Nephron (organoid): ENCODE measurements around the gene BICC1.

ENCODE experiments used
- H3K27ac Mint-ChIP-seq, 3 experiments: 2 replicates each; pipeline ENCODE4 v1.8.0; 2020; ENCODE audit warnings: mixed read lengths in 3 of 3, mild to moderate bottlenecking in 2 of 3, moderate library complexity in 1 of 3
- H3K27me3 Mint-ChIP-seq: 2 replicates; pipeline ENCODE4 v1.8.0; 2021; ENCODE audit warnings: low read depth, mild to moderate bottlenecking, moderate library complexity, mixed read lengths
- H3K36me3 Mint-ChIP-seq: 2 replicates; pipeline ENCODE4 v1.8.0; 2020; ENCODE audit warnings: low read depth, mixed read lengths
- H3K4me1 Mint-ChIP-seq: 2 replicates; pipeline ENCODE4 v1.8.0; 2020; ENCODE audit warnings: mixed read lengths
- H3K4me3 Mint-ChIP-seq, 3 experiments: 2 replicates each; pipeline ENCODE4 v1.8.0; 2020; ENCODE audit warnings: mild to moderate bottlenecking in 3 of 3, mixed read lengths in 3 of 3, moderate library complexity in 2 of 3
- H3K9me3 Mint-ChIP-seq: 2 replicates; pipeline ENCODE4 v1.8.0; 2020; ENCODE audit warnings: mixed read lengths
- TF ChIP-seq, protein P1 (sequence below), 3 experiments: fragments of 200-600 bp; sonication (generic); IDR thresholded peaks; one replicate each; pipeline ENCODE4 v1.5.0; 2021; ENCODE audit warnings: antibody characterized with exemption in 3 of 3; ENCODE audit not compliant: unreplicated experiment in 3 of 3

The BICC1 gene

DNA sequence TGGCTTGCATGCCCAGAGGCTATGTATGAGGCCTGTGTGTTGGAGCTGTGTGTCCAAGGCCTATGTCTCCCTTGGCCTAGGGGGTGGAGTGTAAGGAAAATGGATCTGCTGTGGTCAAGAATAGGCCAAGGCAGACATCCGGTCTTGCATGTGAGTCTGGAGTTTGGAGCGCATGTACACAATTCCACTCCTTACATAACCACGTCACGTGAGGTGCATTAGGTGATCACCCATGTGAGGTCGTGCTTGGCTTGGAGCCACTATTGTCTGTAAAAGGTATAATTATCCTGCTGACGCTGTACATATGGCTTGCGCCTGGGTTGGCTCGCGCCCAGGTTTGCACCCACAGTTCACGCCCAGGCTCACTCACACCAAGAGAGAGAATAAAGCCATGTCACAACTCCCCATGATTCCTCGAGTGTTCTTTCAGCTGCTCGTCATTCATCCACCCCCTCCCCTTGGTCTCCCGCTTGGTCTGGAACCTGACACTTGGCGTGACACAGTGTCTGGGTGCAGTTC lies 105.5 kb downstream of the BICC1 start:
- H3K27ac Mint-ChIP-seq = no peak overlapping the region
- TF ChIP-seq, protein P1, sequence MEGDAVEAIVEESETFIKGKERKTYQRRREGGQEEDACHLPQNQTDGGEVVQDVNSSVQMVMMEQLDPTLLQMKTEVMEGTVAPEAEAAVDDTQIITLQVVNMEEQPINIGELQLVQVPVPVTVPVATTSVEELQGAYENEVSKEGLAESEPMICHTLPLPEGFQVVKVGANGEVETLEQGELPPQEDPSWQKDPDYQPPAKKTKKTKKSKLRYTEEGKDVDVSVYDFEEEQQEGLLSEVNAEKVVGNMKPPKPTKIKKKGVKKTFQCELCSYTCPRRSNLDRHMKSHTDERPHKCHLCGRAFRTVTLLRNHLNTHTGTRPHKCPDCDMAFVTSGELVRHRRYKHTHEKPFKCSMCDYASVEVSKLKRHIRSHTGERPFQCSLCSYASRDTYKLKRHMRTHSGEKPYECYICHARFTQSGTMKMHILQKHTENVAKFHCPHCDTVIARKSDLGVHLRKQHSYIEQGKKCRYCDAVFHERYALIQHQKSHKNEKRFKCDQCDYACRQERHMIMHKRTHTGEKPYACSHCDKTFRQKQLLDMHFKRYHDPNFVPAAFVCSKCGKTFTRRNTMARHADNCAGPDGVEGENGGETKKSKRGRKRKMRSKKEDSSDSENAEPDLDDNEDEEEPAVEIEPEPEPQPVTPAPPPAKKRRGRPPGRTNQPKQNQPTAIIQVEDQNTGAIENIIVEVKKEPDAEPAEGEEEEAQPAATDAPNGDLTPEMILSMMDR (IDR thresholded peaks at IDR 0.05; ENCODE audit: unreplicated experiment in 3 of 3) = no peak
- H3K27me3 Mint-ChIP-seq = no peaks in the 10 kb centered on the region
- no peaks in the 10 kb centered on the region for H3K9me3 Mint-ChIP-seq
- peaks cover 29% of the 10 kb centered on the region for H3K4me1 Mint-ChIP-seq
- H3K4me3 Mint-ChIP-seq = no peak overlapping the region
- H3K36me3 Mint-ChIP-seq = peaks cover 5% of the 10 kb centered on the region

DNA sequence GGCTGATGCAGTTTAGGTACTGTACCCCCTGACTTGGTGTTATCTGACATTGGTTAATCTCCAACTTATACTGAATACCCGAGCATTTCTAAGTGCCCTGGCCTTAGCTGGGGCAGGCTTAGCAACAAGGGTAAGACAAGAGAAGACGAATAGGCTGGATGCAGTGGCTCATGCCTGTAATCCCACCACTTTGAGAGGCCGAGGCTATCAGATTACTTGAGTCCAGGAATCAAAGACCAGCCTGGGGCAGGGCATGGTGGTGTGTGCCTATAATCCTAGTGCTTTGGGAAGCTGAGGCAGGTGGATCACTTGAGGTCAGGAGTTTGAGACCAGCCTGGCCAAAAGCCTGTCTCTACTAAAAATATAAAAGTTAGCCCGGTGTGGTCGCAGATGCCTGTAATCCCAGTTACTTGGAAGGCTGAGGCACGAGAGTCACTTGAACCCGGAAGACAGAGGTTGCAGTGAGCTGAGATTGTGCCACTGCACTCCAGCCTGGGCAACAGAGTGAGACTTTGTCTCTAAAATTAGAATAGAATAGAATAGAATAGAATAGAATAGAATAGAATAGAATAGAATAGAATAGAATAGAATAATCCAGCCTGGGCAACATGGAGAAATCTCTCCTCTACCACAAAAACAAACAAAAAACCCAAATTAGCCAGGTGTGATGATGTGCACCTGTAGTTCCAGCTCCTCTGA lies 108.9 kb downstream of the BICC1 start:
- TF ChIP-seq, protein P1 (IDR thresholded peaks at IDR 0.05; ENCODE audit: unreplicated experiment in 3 of 3) = no peak

GRCh38 chr10:58622246-58622645 lies 109.6 kb downstream of the BICC1 start:
- no peaks in the 10 kb centered on the region for H3K9me3 Mint-ChIP-seq
- no peaks in the 10 kb centered on the region for H3K27me3 Mint-ChIP-seq
- TF ChIP-seq, protein P1 (IDR thresholded peaks at IDR 0.05; ENCODE audit: unreplicated experiment in 3 of 3) = no peak
- peaks cover 12% of the 10 kb centered on the region for H3K36me3 Mint-ChIP-seq
- peak overlapping the region; percentile 76 to 79 (median 77) for H3K27ac Mint-ChIP-seq
- peaks cover 24% of the 10 kb centered on the region for H3K4me1 Mint-ChIP-seq
- H3K4me3 Mint-ChIP-seq = no peak overlapping the region

More for the DNA sequence above, 108.9 kb downstream of the BICC1 start:
- peaks cover 24% of the 10 kb centered on the region for H3K4me1 Mint-ChIP-seq
- H3K9me3 Mint-ChIP-seq = no peaks in the 10 kb centered on the region
- H3K36me3 Mint-ChIP-seq = peaks cover 12% of the 10 kb centered on the region
- H3K27ac Mint-ChIP-seq = peak overlapping the region; percentile 76 to 79 (median 77)
- H3K27me3 Mint-ChIP-seq = no peaks in the 10 kb centered on the region
- H3K4me3 Mint-ChIP-seq = no peak overlapping the region

DNA sequence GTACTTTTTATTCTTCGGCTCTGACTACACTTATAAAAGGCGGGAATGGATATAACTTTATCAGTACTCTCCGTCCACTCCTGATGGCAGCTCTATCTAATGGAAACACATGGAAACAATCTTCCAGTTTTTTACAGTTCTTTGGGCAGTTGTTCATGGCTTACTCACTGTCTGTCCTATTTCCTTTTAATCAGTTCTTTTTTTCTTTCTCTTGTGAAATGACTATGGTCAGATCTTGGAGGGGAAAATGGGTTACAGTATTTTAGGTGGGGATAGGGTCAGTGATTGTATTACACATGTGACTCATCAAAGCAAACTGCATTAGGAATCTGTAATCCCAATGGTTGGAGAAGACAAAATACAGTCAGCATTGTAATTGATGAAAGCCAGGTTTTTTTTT lies 112.4 kb downstream of the BICC1 start:
- no peak overlapping the region for H3K4me3 Mint-ChIP-seq
- H3K4me1 Mint-ChIP-seq = peaks cover 29% of the 10 kb centered on the region
- TF ChIP-seq, protein P1 (IDR thresholded peaks at IDR 0.05; ENCODE audit: unreplicated experiment in 3 of 3) = no peak
- H3K27me3 Mint-ChIP-seq = no peaks in the 10 kb centered on the region
- H3K36me3 Mint-ChIP-seq = peaks cover 7% of the 10 kb centered on the region
- H3K27ac Mint-ChIP-seq = no peak overlapping the region
- no peaks in the 10 kb centered on the region for H3K9me3 Mint-ChIP-seq

DNA sequence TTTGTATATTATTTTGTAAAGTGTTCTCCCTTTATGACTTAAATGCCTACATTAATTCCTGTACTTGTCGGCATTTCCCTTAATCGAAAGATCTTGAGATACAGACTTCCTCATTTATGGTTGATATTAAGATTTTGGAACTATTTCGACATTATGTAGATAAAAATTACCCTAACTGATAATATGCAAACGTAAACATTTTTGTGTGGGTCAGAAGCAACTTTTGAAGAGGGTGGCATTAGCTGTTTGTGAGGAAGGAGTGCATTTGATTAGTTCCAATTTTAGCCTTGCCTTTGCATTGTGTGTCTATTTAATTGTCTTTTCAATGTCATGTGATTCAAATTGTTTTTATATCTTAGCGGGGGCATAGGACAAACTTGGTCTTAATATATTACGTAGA lies 114.7 kb downstream of the BICC1 start:
- no peaks in the 10 kb centered on the region for H3K27me3 Mint-ChIP-seq
- TF ChIP-seq, protein P1 (IDR thresholded peaks at IDR 0.05; ENCODE audit: unreplicated experiment in 3 of 3) = no peak
- H3K27ac Mint-ChIP-seq = no peak overlapping the region
- H3K4me1 Mint-ChIP-seq = peaks cover 22% of the 10 kb centered on the region
- H3K36me3 Mint-ChIP-seq = peaks cover 7% of the 10 kb centered on the region
- no peaks in the 10 kb centered on the region for H3K9me3 Mint-ChIP-seq
- no peak overlapping the region for H3K4me3 Mint-ChIP-seq

GRCh38 chr10:58631715-58632114 lies 119.0 kb downstream of the BICC1 start:
- Mint-ChIP-seq H3K27me3 (no peaks in the 10 kb centered on the region), H3K9me3 (no peaks in the 10 kb centered on the region)

More at GRCh38 chr10:58631715-58632114, 119.0 kb downstream of the BICC1 start:
- TF ChIP-seq, protein P1 (IDR thresholded peaks at IDR 0.05; ENCODE audit: unreplicated experiment in 3 of 3) = no peak
- no peaks in the 10 kb centered on the region for H3K36me3 Mint-ChIP-seq
- H3K4me3 Mint-ChIP-seq = no peak overlapping the region
- no peak overlapping the region for H3K27ac Mint-ChIP-seq
- H3K4me1 Mint-ChIP-seq = peaks cover 21% of the 10 kb centered on the region
